ENCODE results near the gene CLK3. TPM values are rescaled to one million over a fixed set of nuclear protein-coding genes. Genes with fewer than 3 reads are reported as not detected.
A peak's percentile ranks its signal among the peaks of the same experiment; 100 is the strongest.

CLK3 gene
- total and polyA plus RNA-seq, 10 of the 15 experiments (the other 5 are each of a cell fraction or from before 2014, with no cell fraction given) = 3.3 to 169 (median 66.2) TPM

- TF ChIP-seq, protein P1, sequence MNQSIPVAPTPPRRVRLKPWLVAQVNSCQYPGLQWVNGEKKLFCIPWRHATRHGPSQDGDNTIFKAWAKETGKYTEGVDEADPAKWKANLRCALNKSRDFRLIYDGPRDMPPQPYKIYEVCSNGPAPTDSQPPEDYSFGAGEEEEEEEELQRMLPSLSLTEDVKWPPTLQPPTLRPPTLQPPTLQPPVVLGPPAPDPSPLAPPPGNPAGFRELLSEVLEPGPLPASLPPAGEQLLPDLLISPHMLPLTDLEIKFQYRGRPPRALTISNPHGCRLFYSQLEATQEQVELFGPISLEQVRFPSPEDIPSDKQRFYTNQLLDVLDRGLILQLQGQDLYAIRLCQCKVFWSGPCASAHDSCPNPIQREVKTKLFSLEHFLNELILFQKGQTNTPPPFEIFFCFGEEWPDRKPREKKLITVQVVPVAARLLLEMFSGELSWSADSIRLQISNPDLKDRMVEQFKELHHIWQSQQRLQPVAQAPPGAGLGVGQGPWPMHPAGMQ (IDR thresholded peaks at IDR 0.05; ENCODE audit: borderline replicate concordance) = no peak
- TF ChIP-seq POLR2A (IDR thresholded peaks at IDR 0.05; ENCODE audit: low read depth, low read length) (peak; percentile 10; the same call in 1 of the 2 replicates), SMARCA5 (IDR thresholded peaks at IDR 0.05) (peak; percentile 91; the same call in 1 of the 2 replicates), CBX5 (IDR thresholded peaks at IDR 0.05; ENCODE audit: low read depth) (no peak), YY1 (IDR thresholded peaks at IDR 0.05; ENCODE audit: low read depth, low read length) (no peak), EP300 (IDR thresholded peaks at IDR 0.05; ENCODE audit: borderline replicate concordance in 1 of 2, control insufficient read depth in 1 of 2, low read depth in 2 of 2, low read length in 2 of 2) (no peak), SIN3A (IDR thresholded peaks at IDR 0.05; ENCODE audit: low read depth, low read length) (no peak), IKZF2 (IDR thresholded peaks at IDR 0.05) (no peak), RFX5 (IDR thresholded peaks at IDR 0.05; ENCODE audit: low read depth, low read length) (no peak), NR2F1 (conservative IDR thresholded peaks at IDR 0.05) (no peak), ZSCAN29 (IDR thresholded peaks at IDR 0.05) (no peak), ELK1 (IDR thresholded peaks at IDR 0.05; ENCODE audit: low read depth, low read length) (no peak), PML (IDR thresholded peaks at IDR 0.05; ENCODE audit: low read length) (no peak), PAX8 (IDR thresholded peaks at IDR 0.05) (no peak), TCF3 (IDR thresholded peaks at IDR 0.05; ENCODE audit: borderline replicate concordance, insufficient read depth, low read depth, low read length) (no peak)
- TF ChIP-seq, protein P2, sequence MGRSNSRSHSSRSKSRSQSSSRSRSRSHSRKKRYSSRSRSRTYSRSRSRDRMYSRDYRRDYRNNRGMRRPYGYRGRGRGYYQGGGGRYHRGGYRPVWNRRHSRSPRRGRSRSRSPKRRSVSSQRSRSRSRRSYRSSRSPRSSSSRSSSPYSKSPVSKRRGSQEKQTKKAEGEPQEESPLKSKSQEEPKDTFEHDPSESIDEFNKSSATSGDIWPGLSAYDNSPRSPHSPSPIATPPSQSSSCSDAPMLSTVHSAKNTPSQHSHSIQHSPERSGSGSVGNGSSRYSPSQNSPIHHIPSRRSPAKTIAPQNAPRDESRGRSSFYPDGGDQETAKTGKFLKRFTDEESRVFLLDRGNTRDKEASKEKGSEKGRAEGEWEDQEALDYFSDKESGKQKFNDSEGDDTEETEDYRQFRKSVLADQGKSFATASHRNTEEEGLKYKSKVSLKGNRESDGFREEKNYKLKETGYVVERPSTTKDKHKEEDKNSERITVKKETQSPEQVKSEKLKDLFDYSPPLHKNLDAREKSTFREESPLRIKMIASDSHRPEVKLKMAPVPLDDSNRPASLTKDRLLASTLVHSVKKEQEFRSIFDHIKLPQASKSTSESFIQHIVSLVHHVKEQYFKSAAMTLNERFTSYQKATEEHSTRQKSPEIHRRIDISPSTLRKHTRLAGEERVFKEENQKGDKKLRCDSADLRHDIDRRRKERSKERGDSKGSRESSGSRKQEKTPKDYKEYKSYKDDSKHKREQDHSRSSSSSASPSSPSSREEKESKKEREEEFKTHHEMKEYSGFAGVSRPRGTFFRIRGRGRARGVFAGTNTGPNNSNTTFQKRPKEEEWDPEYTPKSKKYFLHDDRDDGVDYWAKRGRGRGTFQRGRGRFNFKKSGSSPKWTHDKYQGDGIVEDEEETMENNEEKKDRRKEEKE (IDR thresholded peaks at IDR 0.05) = no peak
Measured at GRCh38 chr15:74618841-74619596, 3.4 kb downstream of the CLK3 start (continued).
